Tibial artery (tissue), 4 donors: ENCODE results near the gene RELL1.
A peak's percentile ranks its signal among the peaks of the same experiment; 100 is the strongest.

Experiments used
- DNase-seq, 2 donors: peaks; one replicate each; pipeline ENCODE4 v3.0.0-alpha.2; 2019
- H3K27ac ChIP-seq, 2 donors: fragments of 200-600 bp; sonication (generic) in 1 of 2; 1 replicate in 1 of 2; 2 replicates in 1 of 2; pipeline ENCODE4 v1.5.1; 2018 to 2019; ENCODE audit warnings: mild to moderate bottlenecking in 1 of 2
- H3K27me3 ChIP-seq, 2 donors: fragments of 200-600 bp; sonication (generic) in 1 of 2; one replicate each; pipeline versions ENCODE4 v1.5.1 to v1.6.0; 2016 to 2019
- H3K36me3 ChIP-seq, 3 donors: fragments of 200-600 bp; sonication (generic) in 2 of 3; one replicate each; pipeline ENCODE4 v1.5.1; 2016 to 2019; ENCODE audit warnings: mild to moderate bottlenecking in 2 of 3
- H3K4me1 ChIP-seq, 4 donors: fragments of 200-600 bp; sonication (generic) in 2 of 4; 1 replicate in 3 of 4; 2 replicates in 1 of 4; pipeline ENCODE4 v1.5.1; 2016 to 2019
- H3K4me3 ChIP-seq, 2 donors: fragments of 200-600 bp; sonication (generic) in 1 of 2; 1 replicate in 1 of 2; 2 replicates in 1 of 2; pipeline ENCODE4 v1.5.1; 2018 to 2019; ENCODE audit warnings: mild to moderate bottlenecking in 2 of 2
- H3K9me3 ChIP-seq, 3 donors: fragments of 200-600 bp; sonication (generic) in 1 of 3; one replicate each; pipeline ENCODE4 v1.5.1; 2016 to 2019
- CTCF ChIP-seq, 2 experiments: fragments of 200-600 bp in 1 of 2; fragments of 450-650 bp in 1 of 2; IDR thresholded peaks; one replicate each; pipeline ENCODE4 v1.5.1; 2017 to 2019; ENCODE audit warnings: antibody characterized with exemption in 2 of 2, mild to moderate bottlenecking in 1 of 2, moderate library complexity in 1 of 2
- intact Hi-C: fragments of 100-400 bp; cut with DNase I; formaldehyde crosslinking; loops from one replicate; pipeline ENCODE4 v1.15.0; 2023; ENCODE audit warnings: low total_unique reads

Gene RELL1

GRCh38 chr4:37685823-37686372 is 278 bp downstream of the RELL1 start:
- H3K36me3 ChIP-seq, result no peaks in the 10 kb centered on the region
- no peak for TF ChIP-seq CTCF (IDR thresholded peaks at IDR 0.05)
- peak; percentile 37 to 80 for DNase-seq
- H3K4me3 ChIP-seq, result peak overlapping the region; percentile 68 to 91
- intact Hi-C loops, result loop anchor here (2.0 to 10.0 kb wide), 2 partner anchors 205 to 349 kb away; partner anchors contain the start of gene TBC1D1
- H3K27ac ChIP-seq, result peak overlapping the region; percentile 85 to 98
- no peaks in the 10 kb centered on the region for H3K9me3 ChIP-seq
- H3K27me3 ChIP-seq, result no peaks in the 10 kb centered on the region
- peaks cover 0 to 24% (median 12%) of the 10 kb centered on the region in 4 donors for H3K4me1 ChIP-seq

- DNase-seq, result no peak
- intact Hi-C loops, result loop anchor here (10.0 kb wide), 1 partner anchor 350 kb away; no protein-coding TSS in a partner anchor
Observed at GRCh38 chr4:37685161-37685822, 884 bp downstream of the RELL1 start.

GRCh38 chr4:37684154-37684553 is 2.0 kb downstream of the RELL1 start:
- no peaks in the 10 kb centered on the region for H3K36me3 ChIP-seq
- TF ChIP-seq CTCF (IDR thresholded peaks at IDR 0.05), result no peak
- DNase-seq, result no peak
- no peak overlapping the region for H3K4me3 ChIP-seq
- intact Hi-C loops, result loop anchor here (10.0 kb wide), 1 partner anchor 351 kb away; no protein-coding TSS in a partner anchor
- H3K4me1 ChIP-seq, result peaks cover 0 to 24% (median 12%) of the 10 kb centered on the region in 4 donors
- no peaks in the 10 kb centered on the region for H3K27me3 ChIP-seq
- no peak overlapping the region for H3K27ac ChIP-seq
- no peaks in the 10 kb centered on the region for H3K9me3 ChIP-seq

More at GRCh38 chr4:37685161-37685822, 884 bp downstream of the RELL1 start:
- no peaks in the 10 kb centered on the region for H3K36me3 ChIP-seq
- peak overlapping the region; percentile 85 to 98 for H3K27ac ChIP-seq
- H3K9me3 ChIP-seq, result no peaks in the 10 kb centered on the region
- H3K27me3 ChIP-seq, result no peaks in the 10 kb centered on the region
- no peak for TF ChIP-seq CTCF (IDR thresholded peaks at IDR 0.05)
- H3K4me1 ChIP-seq, result peaks cover 0 to 24% (median 12%) of the 10 kb centered on the region in 4 donors
- H3K4me3 ChIP-seq, result peak overlapping the region; percentile 68 to 91

- H3K27me3 ChIP-seq, result no peaks in the 10 kb centered on the region
- DNase-seq, result no peak
- H3K36me3 ChIP-seq, result no peaks in the 10 kb centered on the region
- H3K4me1 ChIP-seq, result peaks cover 0 to 24% (median 16%) of the 10 kb centered on the region in 4 donors
- TF ChIP-seq CTCF (IDR thresholded peaks at IDR 0.05), result no peak
- no peak overlapping the region for H3K27ac ChIP-seq
- H3K9me3 ChIP-seq, result no peaks in the 10 kb centered on the region
- H3K4me3 ChIP-seq, result no peak overlapping the region
- intact Hi-C loops, result loop anchor here (10.0 kb wide), 1 partner anchor 352 kb away; no protein-coding TSS in a partner anchor
Observed at GRCh38 chr4:37682701-37683401, 3.3 kb downstream of the RELL1 start.

- TF ChIP-seq CTCF (IDR thresholded peaks at IDR 0.05), result no peak
- DNase-seq, result no peak
- no peak overlapping the region for H3K27ac ChIP-seq
- H3K27me3 ChIP-seq, result no peaks in the 10 kb centered on the region
- no peak overlapping the region for H3K4me3 ChIP-seq
- intact Hi-C loops, result loop anchor here (10.0 kb wide), 1 partner anchor 355 kb away; no protein-coding TSS in a partner anchor
- H3K36me3 ChIP-seq, result no peaks in the 10 kb centered on the region
- H3K4me1 ChIP-seq, result peaks cover 0 to 23% (median 12%) of the 10 kb centered on the region in 4 donors
- H3K9me3 ChIP-seq, result no peaks in the 10 kb centered on the region
Observed at GRCh38 chr4:37680089-37680488, 6.1 kb downstream of the RELL1 start.
